CD4-positive, alpha-beta T cell treated with Interleukin-12 subunit alpha and Interleukin-12 subunit beta, for 1 hour (primary cell): ENCODE measurements around the gene VWA5B2.
"Not testable (repeated sequence)": the region's sequence is repeated elsewhere in the genome, so short reads cannot be mapped to it uniquely, and the experiment has no call there.

ENCODE experiments used
- DNase-seq: peaks from one replicate; pipeline ENCODE4 v3.0.0-alpha.2; 2020

Gene VWA5B2

DNA sequence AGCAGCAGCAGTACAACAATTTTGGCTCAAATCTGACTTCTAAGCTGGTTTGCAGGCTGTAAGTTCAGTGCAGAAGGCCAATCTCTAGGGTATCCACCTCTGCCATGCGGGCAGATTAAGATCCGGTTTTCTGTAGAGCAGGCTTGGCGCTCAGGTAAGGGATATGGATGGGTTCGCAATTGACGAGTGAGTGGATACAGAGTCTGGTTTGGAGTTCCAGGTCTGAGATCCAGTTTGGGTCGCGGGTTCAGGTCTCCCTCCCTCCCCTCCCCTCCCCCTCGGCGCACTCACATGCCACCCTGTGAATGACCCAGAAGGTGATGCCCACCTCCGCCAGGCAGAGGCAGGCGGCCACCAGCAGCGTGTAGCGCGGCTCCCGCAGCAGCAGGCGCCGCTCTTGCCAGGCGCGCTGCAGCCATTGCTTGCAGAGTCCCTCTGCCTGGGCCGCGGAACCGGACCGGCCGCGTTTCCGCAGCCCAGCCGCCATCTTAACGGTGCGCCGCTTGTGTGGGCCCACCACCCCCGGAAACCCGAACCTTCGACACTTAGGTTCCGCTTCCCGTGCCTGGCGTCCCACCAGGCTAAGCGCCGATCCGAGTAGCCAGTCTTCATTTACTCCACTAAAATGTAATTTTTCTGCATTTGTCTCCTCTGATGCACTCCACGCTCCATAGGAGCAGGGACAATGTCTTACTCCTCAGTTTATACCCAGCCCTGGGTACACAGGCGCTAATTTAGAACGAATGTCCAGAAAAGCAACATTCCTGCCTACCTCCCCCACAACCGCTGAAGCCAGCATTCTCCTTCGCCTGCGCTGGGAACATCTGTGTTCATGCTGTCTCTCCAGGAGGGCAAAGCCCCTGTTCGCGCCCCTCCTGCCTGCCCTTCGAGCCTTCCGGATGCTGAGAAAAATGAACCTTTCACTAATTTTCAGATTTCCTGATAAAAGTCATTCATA, 19.3 kb downstream of the VWA5B2 start, which contains the start of gene ALG3:
Gene ALG3 (minus strand): TSS at position 509 of the 958 bp plus-strand sequence. CDS start 22 bp downstream, at position 487.
- peak; percentile 90 for DNase-seq

DNA sequence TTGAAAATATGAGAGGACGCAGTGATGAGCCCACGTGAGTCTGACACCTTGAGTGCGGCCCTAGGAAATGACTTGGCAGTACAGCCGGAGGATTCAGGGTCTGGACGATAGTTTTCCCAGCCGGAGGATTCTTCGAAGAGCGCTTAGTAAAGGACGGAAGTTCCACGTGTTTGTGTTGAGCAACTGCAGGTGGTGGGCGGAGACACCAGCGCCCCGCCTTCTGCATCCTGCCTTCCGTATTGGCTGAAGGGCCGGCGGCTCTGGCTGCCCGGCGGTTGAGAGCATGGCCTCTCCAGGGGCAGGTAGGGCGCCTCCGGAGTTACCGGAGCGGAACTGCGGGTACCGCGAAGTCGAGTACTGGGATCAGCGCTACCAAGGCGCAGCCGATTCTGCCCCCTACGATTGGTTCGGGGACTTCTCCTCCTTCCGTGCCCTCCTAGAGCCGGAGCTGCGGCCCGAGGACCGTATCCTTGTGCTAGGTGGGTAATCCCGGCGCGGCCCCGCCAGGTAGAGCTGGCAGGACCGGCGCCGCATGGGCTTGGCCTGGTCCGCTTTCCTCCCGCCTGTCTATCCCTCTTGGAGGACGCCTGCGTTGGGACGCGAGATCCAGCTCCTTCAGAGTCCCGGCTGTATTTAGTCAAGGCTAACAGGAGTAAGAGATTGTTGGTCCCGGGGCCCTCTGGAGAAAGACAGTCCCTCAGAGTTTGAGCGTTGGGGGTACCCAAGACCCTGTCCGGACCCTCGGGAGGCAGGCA, 20.2 kb downstream of the VWA5B2 start, which contains the start of gene EEF1AKMT4:
Gene EEF1AKMT4 (plus strand): TSS at position 261 of the 755 bp plus-strand sequence. CDS start 23 bp downstream, at position 284.
- peak; percentile 98 for DNase-seq

GRCh38 chr3:184250167-184250828, 20.9 kb downstream of the VWA5B2 start:
- DNase-seq = peak; percentile 90

DNA sequence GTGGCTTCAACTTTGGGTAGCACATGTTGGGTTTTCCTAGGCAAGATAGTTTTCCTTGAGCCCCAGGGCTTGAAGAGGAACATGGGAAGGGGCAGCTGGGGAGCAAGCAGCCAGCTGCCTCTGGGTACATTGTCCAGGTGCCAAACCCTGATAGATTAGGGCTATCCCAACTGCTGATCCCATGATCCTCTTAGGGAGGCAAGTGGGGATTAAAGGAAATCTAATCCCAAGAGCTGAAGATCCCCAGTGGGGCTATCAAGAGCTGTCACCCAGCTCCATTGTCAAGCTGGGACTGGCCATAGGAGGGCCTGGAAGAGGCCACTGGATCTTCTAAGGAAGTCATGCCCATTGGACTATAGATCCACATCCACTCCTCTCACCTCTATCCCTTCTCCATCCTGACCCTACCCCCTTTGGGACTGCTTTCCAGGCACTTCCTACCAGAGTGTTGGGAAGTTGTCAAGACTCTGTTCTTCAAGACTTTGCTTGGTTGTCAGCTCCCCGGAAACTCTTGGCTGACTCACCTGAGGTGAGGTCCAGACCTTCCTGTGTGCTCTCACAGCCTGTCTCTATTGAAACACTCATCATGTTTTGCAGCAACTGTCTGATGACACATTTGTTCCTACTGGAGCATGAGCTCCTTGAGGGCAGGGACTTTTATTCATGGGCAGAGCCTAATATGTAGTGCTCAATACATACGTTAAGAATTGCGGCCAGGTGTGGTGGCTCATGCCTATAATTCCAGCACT, 26.1 kb downstream of the VWA5B2 start:
- DNase-seq = no peak

DNA sequence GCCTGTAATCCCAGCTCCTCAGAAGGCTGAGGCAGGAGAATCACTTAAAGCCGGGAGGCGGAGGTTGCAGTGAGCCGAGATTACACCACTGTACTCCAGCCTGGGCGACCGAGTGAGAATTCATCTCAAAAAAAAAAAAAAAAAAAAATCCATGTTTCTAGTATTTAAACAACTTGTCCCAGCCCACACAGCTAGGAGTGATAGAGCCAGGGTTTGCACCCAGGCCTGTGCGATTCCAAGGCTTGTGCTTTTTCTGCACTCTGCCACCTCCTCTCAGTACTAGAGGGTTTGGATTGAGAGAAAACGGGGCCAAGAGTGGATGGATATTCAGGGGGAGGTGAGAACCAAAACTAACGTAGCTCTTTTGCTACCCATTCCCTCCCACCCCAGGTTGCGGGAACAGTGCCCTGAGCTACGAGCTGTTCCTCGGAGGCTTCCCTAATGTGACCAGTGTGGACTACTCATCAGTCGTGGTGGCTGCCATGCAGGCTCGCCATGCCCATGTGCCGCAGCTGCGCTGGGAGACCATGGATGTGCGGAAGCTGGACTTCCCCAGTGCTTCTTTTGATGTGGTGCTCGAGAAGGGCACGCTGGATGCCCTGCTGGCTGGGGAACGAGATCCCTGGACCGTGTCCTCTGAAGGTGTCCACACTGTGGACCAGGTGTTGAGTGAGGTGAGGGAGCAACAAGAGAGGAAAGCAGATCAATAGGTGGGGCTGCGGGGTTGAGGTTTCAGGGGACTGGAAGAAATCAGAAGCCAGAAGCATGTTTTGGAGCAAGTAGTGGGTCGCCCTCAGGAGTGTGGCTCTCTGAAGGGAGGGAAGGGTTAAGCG, 27.9 kb downstream of the VWA5B2 start:
- no peak for DNase-seq

DNA sequence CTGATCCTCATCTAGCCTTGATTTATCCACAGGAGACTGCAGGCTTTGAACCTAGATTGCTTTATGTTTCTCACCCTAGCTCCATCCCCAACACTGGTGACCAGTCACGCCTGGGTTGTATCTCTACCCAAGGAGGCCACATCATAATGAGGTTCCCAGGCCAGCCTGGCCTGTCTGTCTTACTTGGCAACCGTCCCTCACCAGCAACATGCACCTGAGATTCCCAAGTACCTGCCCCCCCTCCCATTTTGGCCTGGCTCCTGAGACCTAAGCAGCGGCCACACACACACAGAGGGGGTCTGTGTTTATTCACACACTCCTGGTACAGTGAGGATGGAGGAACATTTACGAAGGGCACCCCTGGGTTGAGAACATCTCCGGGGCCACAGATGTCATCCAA, 29.5 kb downstream of the VWA5B2 start:
- no peak for DNase-seq

DNA sequence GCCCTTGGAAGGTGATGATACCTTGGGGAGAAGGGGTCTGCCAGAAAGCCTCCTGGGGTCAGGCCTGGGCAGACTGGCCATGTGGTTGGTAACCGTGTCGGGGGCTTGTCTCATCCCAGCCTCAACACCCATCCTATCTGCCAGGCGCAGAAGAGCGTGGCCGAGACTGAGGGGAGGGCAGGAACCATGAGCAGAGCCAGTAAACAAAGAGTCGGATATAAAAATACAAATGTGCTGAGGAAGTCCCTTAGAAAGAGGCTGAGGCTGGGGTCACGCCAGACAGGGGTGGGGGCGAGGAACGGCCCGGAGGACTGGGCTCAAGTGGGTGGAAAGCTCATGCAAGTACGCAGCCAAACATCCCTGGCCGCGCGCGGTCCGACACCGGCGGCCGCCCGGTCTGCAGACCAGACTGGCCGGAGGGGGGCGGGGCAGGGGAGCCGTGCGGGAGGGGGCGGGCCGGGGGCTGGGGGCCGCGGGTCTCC, 30.1 kb downstream of the VWA5B2 start:
- DNase-seq = no peak

GRCh38 chr3:184259878-184260723, 30.7 kb downstream of the VWA5B2 start:
- DNase-seq = peak; percentile 48

DNA sequence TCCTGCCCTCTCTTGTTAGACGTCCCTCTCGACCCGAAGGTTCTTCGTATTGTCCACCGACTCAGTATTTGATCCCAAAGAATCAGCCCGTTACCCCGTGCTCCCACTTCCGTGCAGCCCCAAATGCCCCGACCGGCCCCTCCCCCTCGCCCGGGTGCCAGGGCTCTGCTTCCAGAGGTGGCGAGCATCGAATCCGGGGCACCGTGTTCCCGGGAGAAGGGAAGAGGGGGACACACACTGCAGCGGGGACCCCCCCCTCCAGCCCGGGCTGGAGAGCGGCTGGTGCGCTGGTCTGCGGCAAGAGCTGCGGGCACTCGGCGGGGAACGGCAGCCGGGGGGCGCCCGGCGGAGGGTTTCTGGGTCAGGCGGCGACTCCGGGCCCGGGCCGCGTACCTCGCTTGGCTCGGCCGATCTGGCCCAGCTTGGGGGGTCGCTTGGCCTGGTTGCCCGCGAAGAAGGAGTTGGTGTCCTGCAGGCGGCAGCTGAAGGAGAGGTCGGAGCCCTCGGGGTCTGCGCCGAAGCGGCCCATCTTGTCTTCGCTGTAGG, 31.4 kb downstream of the VWA5B2 start:
- DNase-seq = no peak

DNA sequence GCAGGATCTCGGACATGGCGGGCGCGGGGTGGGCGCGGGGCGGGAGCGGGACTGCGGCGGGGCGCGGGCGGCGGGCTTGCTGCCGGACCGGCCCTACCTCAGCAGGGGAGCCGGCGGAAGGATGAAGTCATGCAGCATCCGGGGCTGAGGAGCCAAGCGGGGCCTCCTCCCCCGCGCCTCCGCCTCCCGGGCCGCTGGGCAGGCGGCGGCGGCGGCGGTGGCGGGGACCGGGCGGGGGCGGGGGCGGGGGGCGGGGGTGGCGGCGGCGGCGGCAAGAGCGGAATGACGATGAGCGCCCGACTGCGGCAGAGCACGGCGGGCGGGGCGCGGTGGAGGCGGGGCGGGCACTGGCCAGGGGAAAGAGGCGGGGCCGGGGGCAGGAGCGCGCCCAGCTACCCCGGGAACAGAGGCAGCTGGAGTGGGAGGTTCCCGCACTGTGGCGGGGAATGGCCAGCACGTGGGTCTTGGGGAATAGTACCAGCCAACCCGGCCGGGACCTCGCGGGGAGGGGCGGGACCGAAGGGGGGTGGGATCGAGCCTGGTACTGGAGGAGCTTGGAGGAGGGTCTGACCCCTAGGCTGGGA, 32.0 kb downstream of the VWA5B2 start, which contains the start of gene CAMK2N2:
Gene CAMK2N2 (minus strand): TSS at position 284 of the 584 bp plus-strand sequence. CDS start 268 bp downstream, at position 16.
- peak; percentile 75 for DNase-seq

DNA sequence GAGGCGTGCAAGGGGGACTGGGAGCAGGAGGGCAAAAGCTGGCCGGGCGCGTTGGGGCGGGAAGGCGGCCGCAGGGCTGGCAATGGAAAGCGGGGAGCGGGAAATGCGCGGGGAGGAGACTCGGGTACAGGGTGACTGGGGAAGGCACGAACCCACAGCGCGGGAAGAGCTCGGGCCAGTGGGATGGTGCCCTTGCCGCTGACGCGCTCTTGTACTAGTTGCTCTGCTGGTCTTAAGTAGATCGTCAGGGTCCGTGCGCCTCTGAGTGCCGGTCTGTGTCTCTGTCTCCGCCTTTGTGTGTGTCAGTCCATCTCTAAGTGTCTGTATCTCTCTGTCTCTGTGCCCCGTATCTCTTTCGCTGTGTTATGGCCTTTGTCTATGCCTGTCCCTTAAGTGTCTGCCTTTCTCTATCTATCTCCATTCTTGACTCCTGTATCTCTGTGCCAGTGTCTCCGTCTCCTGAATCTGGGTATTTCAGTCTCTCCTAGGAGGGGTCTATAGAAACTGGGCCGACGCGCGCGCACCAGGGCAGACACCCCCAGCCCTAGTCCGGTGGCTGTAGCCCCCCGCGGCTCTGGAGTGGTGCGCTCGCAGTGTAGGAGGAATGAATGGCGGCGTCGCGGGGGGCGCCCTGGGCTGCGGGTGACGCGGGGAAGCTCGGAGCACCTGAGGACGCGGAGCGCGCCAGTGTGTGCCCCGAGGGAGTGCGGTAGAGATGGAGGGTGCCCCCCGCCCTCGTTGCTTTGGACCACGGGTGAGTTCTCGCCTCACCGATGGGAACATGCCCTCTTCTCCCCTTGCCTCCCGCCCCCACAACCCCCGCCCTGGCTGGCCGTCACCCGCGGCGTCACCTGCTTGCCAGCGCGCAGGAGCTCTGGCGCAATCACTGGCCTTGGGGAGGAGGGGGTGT, 32.7 kb downstream of the VWA5B2 start:
- no peak for DNase-seq

DNA sequence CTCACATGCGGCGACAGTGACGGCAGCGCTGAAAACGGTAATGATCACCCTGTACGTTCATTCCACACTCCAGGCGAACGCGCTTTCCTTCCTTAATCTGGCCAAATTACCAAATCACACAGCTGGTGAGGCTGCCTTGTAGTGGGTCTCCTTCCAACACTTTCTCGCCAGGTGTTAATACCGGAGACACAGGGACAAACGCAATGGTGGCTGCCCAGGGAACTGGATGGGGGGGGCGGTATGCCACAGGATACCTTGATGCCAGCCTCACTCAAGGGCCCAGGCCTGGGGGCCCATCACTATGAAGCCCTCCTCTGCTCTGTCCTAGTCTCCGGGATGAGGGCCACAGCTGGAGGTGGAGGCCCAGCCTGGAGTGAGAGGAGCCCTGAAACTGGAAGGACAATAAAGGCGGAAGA, 33.4 kb downstream of the VWA5B2 start:
- no peak for DNase-seq

DNA sequence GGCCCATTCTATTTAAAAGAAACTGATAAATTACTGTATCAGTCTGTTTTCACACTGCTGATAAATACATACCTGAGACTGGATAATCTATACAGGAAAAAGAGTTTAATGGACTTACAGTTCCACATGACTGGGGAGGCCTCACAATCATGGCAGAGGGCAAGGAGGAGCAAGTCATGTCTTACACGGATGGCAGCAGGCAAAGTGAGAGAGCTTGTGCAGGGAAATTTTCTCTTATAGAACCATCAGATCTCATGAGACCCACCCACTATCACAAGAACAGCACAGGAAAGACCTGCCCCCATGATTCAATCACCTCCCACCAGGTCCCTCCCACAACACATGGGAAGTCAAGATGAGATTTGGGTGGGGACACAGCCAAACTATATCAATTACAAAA, 37.9 kb downstream of the VWA5B2 start:
- DNase-seq = not testable (repeated sequence)

- no peak for DNase-seq
Observed at GRCh38 chr3:184272269-184272668, 42.9 kb downstream of the VWA5B2 start.

DNA sequence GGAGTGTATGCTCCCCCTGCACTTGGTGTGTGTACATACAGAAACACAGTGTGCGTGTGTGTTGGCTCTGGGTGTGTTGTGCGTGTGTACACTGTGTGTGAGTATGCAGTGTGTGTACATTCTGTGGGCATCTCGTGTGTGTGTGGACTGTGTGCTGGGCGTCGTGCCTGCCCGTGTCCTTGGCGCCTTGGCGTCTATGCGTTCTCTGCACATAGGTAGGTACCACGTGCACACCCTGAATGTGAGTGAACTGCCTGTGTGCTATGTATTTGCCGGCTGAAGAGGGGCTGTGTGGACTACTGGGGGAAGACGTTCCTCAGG, 46.0 kb downstream of the VWA5B2 start:
- no peak for DNase-seq

GRCh38 chr3:184275961-184276910, 46.9 kb downstream of the VWA5B2 start, which contains the start of gene ECE2:
TSS of gene ECE2 (plus strand) at chr3:184276022. CDS start at chr3:184276154, 132 bp downstream.
- no peak for DNase-seq

GRCh38 chr3:184277366-184277765, 48.0 kb downstream of the VWA5B2 start:
- DNase-seq = no peak
